ENCODE data around the gene DLK2. TPM values are rescaled to one million over a fixed set of nuclear protein-coding genes. Genes with fewer than 3 reads are reported as not detected.

DLK2 gene
- total RNA-seq, 1 experiment from 2014 or later: 1.6 TPM

DNA sequence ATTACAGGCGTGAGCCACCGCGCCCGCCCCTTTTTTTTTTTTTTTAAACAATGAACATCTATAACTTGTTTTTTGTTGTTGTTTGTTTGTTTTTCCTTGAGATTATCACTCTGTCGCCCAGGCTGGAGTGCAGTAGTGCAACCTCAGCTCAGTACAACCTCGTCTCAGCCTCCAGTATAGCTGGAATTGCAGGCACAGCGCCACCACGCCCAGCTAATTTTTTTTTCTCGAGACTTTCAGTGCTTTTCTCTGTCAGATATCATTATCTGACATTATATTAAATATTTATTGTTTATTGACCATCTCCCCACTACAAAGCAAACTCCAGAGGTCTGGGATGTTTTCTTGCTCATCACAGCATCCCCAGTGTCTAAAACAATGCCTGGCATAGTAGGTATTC lies 2.3 kb upstream of the DLK2 start:
- Histone ChIP-seq H3K4me1 (ENCODE audit: control insufficient read depth in 1 of 2, insufficient read depth in 2 of 2, low read length in 2 of 2) (peaks cover 8 to 39% of the 10 kb centered on the region in 2 experiments; a peak in 3 of 4 replicates), H3K79me2 (ENCODE audit: insufficient read depth, low read length) (no peaks in the 10 kb centered on the region), H3K4me2 (ENCODE audit: low read length) (peak overlapping the region; percentile 76), H3K9me2 (ENCODE audit: insufficient read depth) (no peaks in the 10 kb centered on the region), H4K20me1 (ENCODE audit: insufficient read depth) (no peaks in the 10 kb centered on the region), H3K9ac (ENCODE audit: low read length) (no peak overlapping the region), H3K27me3 (ENCODE audit: insufficient read depth, low read length) (no peaks in the 10 kb centered on the region), H3K36me3 (ENCODE audit: control insufficient read depth in 1 of 2, insufficient read depth in 2 of 2, low read length in 2 of 2) (no peaks in the 10 kb centered on the region), H3K27ac (ENCODE audit: low read depth, low read length) (no peak overlapping the region), H3K4me3 (replicated peaks in 1 of 2; ENCODE audit: low read depth in 1 of 2, low read length in 2 of 2) (peak overlapping the region; percentile 24 to 43), H3K9me3 (ENCODE audit: control insufficient read depth in 1 of 2, insufficient read depth in 1 of 2, low read depth in 1 of 2, low read length in 2 of 2) (no peaks in the 10 kb centered on the region), H2AFZ (ENCODE audit: low read depth, low read length, poor library complexity, severe bottlenecking) (peak overlapping the region; percentile 62)
- no peak for TF ChIP-seq RAD21 (IDR thresholded peaks at IDR 0.05; ENCODE audit: low read depth)
- TF ChIP-seq, protein P1, sequence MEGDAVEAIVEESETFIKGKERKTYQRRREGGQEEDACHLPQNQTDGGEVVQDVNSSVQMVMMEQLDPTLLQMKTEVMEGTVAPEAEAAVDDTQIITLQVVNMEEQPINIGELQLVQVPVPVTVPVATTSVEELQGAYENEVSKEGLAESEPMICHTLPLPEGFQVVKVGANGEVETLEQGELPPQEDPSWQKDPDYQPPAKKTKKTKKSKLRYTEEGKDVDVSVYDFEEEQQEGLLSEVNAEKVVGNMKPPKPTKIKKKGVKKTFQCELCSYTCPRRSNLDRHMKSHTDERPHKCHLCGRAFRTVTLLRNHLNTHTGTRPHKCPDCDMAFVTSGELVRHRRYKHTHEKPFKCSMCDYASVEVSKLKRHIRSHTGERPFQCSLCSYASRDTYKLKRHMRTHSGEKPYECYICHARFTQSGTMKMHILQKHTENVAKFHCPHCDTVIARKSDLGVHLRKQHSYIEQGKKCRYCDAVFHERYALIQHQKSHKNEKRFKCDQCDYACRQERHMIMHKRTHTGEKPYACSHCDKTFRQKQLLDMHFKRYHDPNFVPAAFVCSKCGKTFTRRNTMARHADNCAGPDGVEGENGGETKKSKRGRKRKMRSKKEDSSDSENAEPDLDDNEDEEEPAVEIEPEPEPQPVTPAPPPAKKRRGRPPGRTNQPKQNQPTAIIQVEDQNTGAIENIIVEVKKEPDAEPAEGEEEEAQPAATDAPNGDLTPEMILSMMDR (IDR thresholded peaks at IDR 0.05 in 2 of 3, conservative IDR thresholded peaks at IDR 0.05 in 1 of 3; ENCODE audit: borderline replicate concordance in 1 of 3, insufficient read depth in 1 of 3, low read depth in 2 of 3, low read length in 2 of 3): peak; percentile 24 to 44 (median 37); a peak in 4 of 6 replicates
- ChIA-PET RAD21 (ENCODE audit: low non-redundant PET in 1 of 2, low total read pairs in 2 of 2, uncharacterized antibody in 2 of 2, unreplicated experiment in 2 of 2) (interaction anchor here (0.7 to 1.2 kb wide), 5 partner anchors 10 to 285 kb away, joined by 3 to 6 read pairs (median 3); no protein-coding TSS in a partner anchor), POLR2A (interaction anchor here (0.6 to 1.1 kb wide), 4 partner anchors 19 to 541 kb away, joined by 3 read pairs; no protein-coding TSS in a partner anchor), CTCF (interaction anchor here (0.7 to 4.6 kb wide), 9 partner anchors 13 to 553 kb away, joined by 3 to 31 read pairs (median 5); partner anchors contain the start of gene LRRC73)
- no TSS peak for BruUV-seq (replicated peaks)
- ATAC-seq: no peak
- no peak for DNase-seq (ENCODE audit: low read depth, low spot score)
- intact Hi-C loops (cut with micrococcal nuclease): no loop called here

DNA sequence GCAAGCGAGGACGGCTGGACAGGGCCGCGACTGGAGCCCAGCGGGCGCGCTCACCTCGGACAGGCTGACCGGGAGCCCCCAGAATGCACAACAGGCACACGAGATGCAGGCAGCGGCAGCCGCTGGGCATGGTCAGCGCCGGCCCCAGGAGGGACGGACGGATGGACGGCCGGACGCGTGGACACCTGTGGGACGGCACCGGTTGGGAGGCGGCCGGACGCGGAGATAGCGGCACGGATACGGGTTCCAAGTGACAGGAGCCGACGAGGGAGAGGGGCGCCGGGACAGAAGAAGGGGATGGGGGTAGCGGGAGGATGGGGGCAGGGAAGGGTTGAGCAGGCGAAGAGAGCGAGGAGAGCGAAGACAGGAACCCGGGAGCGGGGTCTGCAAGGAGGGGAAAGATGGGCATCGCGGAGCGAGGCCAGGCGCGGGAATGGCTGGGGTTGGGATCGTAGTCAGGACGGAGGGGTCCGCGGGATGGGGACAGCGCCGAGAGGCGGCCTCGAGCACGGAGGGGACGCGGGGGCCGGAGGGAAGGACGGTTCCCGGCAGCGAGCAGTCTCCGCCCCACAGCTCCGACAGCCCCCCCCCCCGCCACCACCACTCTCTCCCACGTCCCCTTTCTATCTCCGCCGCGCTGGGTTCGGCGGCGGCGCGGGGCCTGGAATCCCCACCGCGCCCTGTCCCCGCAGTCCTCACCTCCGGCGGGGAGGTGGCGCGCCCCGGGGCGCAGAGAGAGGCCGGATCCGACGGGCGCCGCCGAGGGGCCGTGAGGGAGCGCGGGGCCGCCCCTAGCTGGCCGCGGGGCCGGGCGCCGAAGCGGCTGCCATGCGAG lies 435 bp downstream of the DLK2 start:
- ATAC-seq (peak; percentile 76), DNase-seq (ENCODE audit: low read depth, low spot score) (peak; percentile 60)
- no peaks in the 10 kb centered on the region; a peak in 1 of 4 replicates for H3K36me3 ChIP-seq (ENCODE audit: control insufficient read depth in 1 of 2, insufficient read depth in 2 of 2, low read length in 2 of 2)
- H3K79me2 ChIP-seq (ENCODE audit: insufficient read depth, low read length): no peaks in the 10 kb centered on the region
- no peaks in the 10 kb centered on the region for H3K27me3 ChIP-seq (ENCODE audit: insufficient read depth, low read length)
- ChIA-PET POLR2A (interaction anchor here (0.7 kb wide), 1 partner anchor 13 kb away, joined by 4 read pairs; no protein-coding TSS in a partner anchor), RAD21 (ENCODE audit: low non-redundant PET in 1 of 2, low total read pairs in 2 of 2, uncharacterized antibody in 2 of 2, unreplicated experiment in 2 of 2) (interaction anchor here in 1 of 2 experiments (0.7 kb wide), 1 partner anchor 55 kb away, joined by 3 read pairs; no protein-coding TSS in a partner anchor), CTCF (interaction anchor here (0.7 to 4.6 kb wide), 3 partner anchors 14 to 52 kb away, joined by 3 to 31 read pairs (median 3); no protein-coding TSS in a partner anchor)
- TF ChIP-seq JUND (IDR thresholded peaks at IDR 0.05): no peak
- TF ChIP-seq, protein P1 (IDR thresholded peaks at IDR 0.05 in 2 of 3, conservative IDR thresholded peaks at IDR 0.05 in 1 of 3; ENCODE audit: borderline replicate concordance in 1 of 3, insufficient read depth in 1 of 3, low read depth in 2 of 3, low read length in 2 of 3): 0 out of 6 replicates have a peak, but pooled peaks of 1 of the 3 experiments have one; percentile 11
- TF ChIP-seq POLR2AphosphoS5 (IDR thresholded peaks at IDR 0.05; ENCODE audit: low read depth, low read length): peak; percentile 28; the same call in 1 of the 2 replicates
- TF ChIP-seq ZNF274 (IDR thresholded peaks at IDR 0.05; ENCODE audit: low read depth, low read length): no peak
- TF ChIP-seq YY1 (IDR thresholded peaks at IDR 0.05; ENCODE audit: extremely low read depth, insufficient replicate concordance, low read depth, low read length): no peak
- TF ChIP-seq, protein P2, sequence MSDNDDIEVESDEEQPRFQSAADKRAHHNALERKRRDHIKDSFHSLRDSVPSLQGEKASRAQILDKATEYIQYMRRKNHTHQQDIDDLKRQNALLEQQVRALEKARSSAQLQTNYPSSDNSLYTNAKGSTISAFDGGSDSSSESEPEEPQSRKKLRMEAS (IDR thresholded peaks at IDR 0.05): no peak
- no peaks in the 10 kb centered on the region for H3K9me3 ChIP-seq (ENCODE audit: control insufficient read depth in 1 of 2, insufficient read depth in 1 of 2, low read depth in 1 of 2, low read length in 2 of 2)
- no TSS peak for BruUV-seq (replicated peaks)
- H3K9me2 ChIP-seq (ENCODE audit: insufficient read depth): no peaks in the 10 kb centered on the region
- intact Hi-C loops (cut with micrococcal nuclease): loop anchor here (1.0 to 2.0 kb wide), 2 partner anchors 41 to 52 kb away; no protein-coding TSS in a partner anchor
- no peak overlapping the region for H3K27ac ChIP-seq (ENCODE audit: low read depth, low read length)
- H4K20me1 ChIP-seq (ENCODE audit: insufficient read depth): no peaks in the 10 kb centered on the region
- H3K4me3 ChIP-seq (replicated peaks in 1 of 2; ENCODE audit: low read depth in 1 of 2, low read length in 2 of 2): peak overlapping the region; percentile 50 to 61
- H3K4me1 ChIP-seq (ENCODE audit: control insufficient read depth in 1 of 2, insufficient read depth in 2 of 2, low read length in 2 of 2): peaks cover 8 to 39% of the 10 kb centered on the region in 2 experiments; a peak in 3 of 4 replicates
- H3K9ac ChIP-seq (ENCODE audit: low read length): peak overlapping the region; percentile 17; the same call in 1 of the 2 replicates
- no peak overlapping the region for H2AFZ ChIP-seq (ENCODE audit: low read depth, low read length, poor library complexity, severe bottlenecking)
- peak overlapping the region; percentile 97 for H3K4me2 ChIP-seq (ENCODE audit: low read length)

Measured in HCT116 (cell line).